ENCODE measurements around the gene KIF6.

Gene KIF6

GRCh38 chr6:39567091-39567490 is 158.1 kb downstream of the KIF6 start:
- H3K9ac ChIP-seq (ENCODE audit: insufficient read length), result peak overlapping the region; percentile 16
- H3K9me3 ChIP-seq (ENCODE audit: low read depth, low read length), result 0 out of 2 replicates have a peak, but pooled peaks cover 3% of the 10 kb centered on the region
- H3K27ac ChIP-seq, result peak overlapping the region; percentile 92
- peak overlapping the region; percentile 54 for H3K4me3 ChIP-seq
- TF ChIP-seq EZH2 (IDR thresholded peaks at IDR 0.05), result no peak
- no peak for TF ChIP-seq POLR2AphosphoS5 (IDR thresholded peaks at IDR 0.05; ENCODE audit: borderline replicate concordance, low read depth, low read length)
- TF ChIP-seq FOXP2 (optimal IDR thresholded peaks at IDR 0.05; ENCODE audit: control extremely low read depth, extremely low read length, insufficient read depth), result no peak
- DNase-seq (ENCODE audit: low read depth, low spot score), result no peak
- no peaks in the 10 kb centered on the region for H3K36me3 ChIP-seq (ENCODE audit: insufficient read depth, low read length)

GRCh38 chr6:39566456-39566855 is 158.8 kb downstream of the KIF6 start:
- peak overlapping the region; percentile 16 for H3K9ac ChIP-seq (ENCODE audit: insufficient read length)
- TF ChIP-seq EZH2 (IDR thresholded peaks at IDR 0.05), result no peak
- no peak for TF ChIP-seq FOXP2 (optimal IDR thresholded peaks at IDR 0.05; ENCODE audit: control extremely low read depth, extremely low read length, insufficient read depth)
- no peak; the same call in 1 of the 2 replicates for TF ChIP-seq POLR2AphosphoS5 (IDR thresholded peaks at IDR 0.05; ENCODE audit: borderline replicate concordance, low read depth, low read length)
- H3K9me3 ChIP-seq (ENCODE audit: low read depth, low read length), result 0 out of 2 replicates have a peak, but pooled peaks cover 2% of the 10 kb centered on the region
- peak overlapping the region; percentile 92 for H3K27ac ChIP-seq
- H3K4me3 ChIP-seq, result peak overlapping the region; percentile 54
- DNase-seq (ENCODE audit: low read depth, low spot score), result no peak
- H3K36me3 ChIP-seq (ENCODE audit: insufficient read depth, low read length), result no peaks in the 10 kb centered on the region

- Histone ChIP-seq H3K9ac (ENCODE audit: insufficient read length) (peak overlapping the region; percentile 37), H3K27ac (peak overlapping the region; percentile 92), H3K9me3 (ENCODE audit: low read depth, low read length) (no peaks in the 10 kb centered on the region), H3K4me3 (peak overlapping the region; percentile 54), H3K36me3 (ENCODE audit: insufficient read depth, low read length) (no peaks in the 10 kb centered on the region)
- TF ChIP-seq FOXP2 (optimal IDR thresholded peaks at IDR 0.05; ENCODE audit: control extremely low read depth, extremely low read length, insufficient read depth), result no peak
- TF ChIP-seq POLR2AphosphoS5 (IDR thresholded peaks at IDR 0.05; ENCODE audit: borderline replicate concordance, low read depth, low read length), result no peak
- TF ChIP-seq EZH2 (IDR thresholded peaks at IDR 0.05), result no peak
- DNase-seq (ENCODE audit: low read depth, low spot score), result no peak
Measured at GRCh38 chr6:39565956-39566355, 159.3 kb downstream of the KIF6 start.

- no peaks in the 10 kb centered on the region for H3K9me3 ChIP-seq (ENCODE audit: low read depth, low read length)
- no peak overlapping the region for H3K4me3 ChIP-seq
- no peaks in the 10 kb centered on the region for H3K36me3 ChIP-seq (ENCODE audit: insufficient read depth, low read length)
- no peak for TF ChIP-seq FOXP2 (optimal IDR thresholded peaks at IDR 0.05; ENCODE audit: control extremely low read depth, extremely low read length, insufficient read depth)
- no peak for TF ChIP-seq EZH2 (IDR thresholded peaks at IDR 0.05)
- no peak for TF ChIP-seq POLR2AphosphoS5 (IDR thresholded peaks at IDR 0.05; ENCODE audit: borderline replicate concordance, low read depth, low read length)
- 0 out of 2 replicates have a peak overlapping the region, but pooled peaks have one; percentile 62 for H3K27ac ChIP-seq
- no peak for DNase-seq (ENCODE audit: low read depth, low spot score)
- no peak overlapping the region for H3K9ac ChIP-seq (ENCODE audit: insufficient read length)
Measured at GRCh38 chr6:39563566-39564311, 161.5 kb downstream of the KIF6 start.

GRCh38 chr6:39561536-39562266 is 163.5 kb downstream of the KIF6 start:
- DNase-seq (ENCODE audit: low read depth, low spot score), result no peak
- H3K36me3 ChIP-seq (ENCODE audit: insufficient read depth, low read length), result no peaks in the 10 kb centered on the region
- no peak for TF ChIP-seq FOXP2 (optimal IDR thresholded peaks at IDR 0.05; ENCODE audit: control extremely low read depth, extremely low read length, insufficient read depth)
- no peak for TF ChIP-seq EZH2 (IDR thresholded peaks at IDR 0.05)
- no peak for TF ChIP-seq POLR2AphosphoS5 (IDR thresholded peaks at IDR 0.05; ENCODE audit: borderline replicate concordance, low read depth, low read length)
- no peaks in the 10 kb centered on the region for H3K9me3 ChIP-seq (ENCODE audit: low read depth, low read length)
- H3K9ac ChIP-seq (ENCODE audit: insufficient read length), result no peak overlapping the region
- no peak overlapping the region for H3K4me3 ChIP-seq
- no peak overlapping the region for H3K27ac ChIP-seq

GRCh38 chr6:39560915-39561314 is 164.3 kb downstream of the KIF6 start:
- DNase-seq (ENCODE audit: low read depth, low spot score), result no peak
- Histone ChIP-seq H3K9ac (ENCODE audit: insufficient read length) (no peak overlapping the region), H3K27ac (peak overlapping the region; percentile 90; the same call in 1 of the 2 replicates), H3K36me3 (ENCODE audit: insufficient read depth, low read length) (no peaks in the 10 kb centered on the region), H3K9me3 (ENCODE audit: low read depth, low read length) (no peaks in the 10 kb centered on the region), H3K4me3 (peak overlapping the region; percentile 26; the same call in 1 of the 2 replicates)
- TF ChIP-seq EZH2 (IDR thresholded peaks at IDR 0.05) (no peak), POLR2AphosphoS5 (IDR thresholded peaks at IDR 0.05; ENCODE audit: borderline replicate concordance, low read depth, low read length) (no peak), FOXP2 (optimal IDR thresholded peaks at IDR 0.05; ENCODE audit: control extremely low read depth, extremely low read length, insufficient read depth) (no peak)

- H3K4me3 ChIP-seq, result peak overlapping the region; percentile 32
Measured at GRCh38 chr6:39558591-39559190, 166.5 kb downstream of the KIF6 start.

GRCh38 chr6:39558079-39558478 is 167.1 kb downstream of the KIF6 start:
- Histone ChIP-seq H3K9me3 (ENCODE audit: low read depth, low read length) (no peaks in the 10 kb centered on the region), H3K36me3 (ENCODE audit: insufficient read depth, low read length) (no peaks in the 10 kb centered on the region), H3K9ac (ENCODE audit: insufficient read length) (no peak overlapping the region), H3K27ac (peak overlapping the region; percentile 90), H3K4me3 (peak overlapping the region; percentile 21; the same call in 1 of the 2 replicates)
- no peak for DNase-seq (ENCODE audit: low read depth, low spot score)
- TF ChIP-seq EZH2 (IDR thresholded peaks at IDR 0.05), result no peak
- TF ChIP-seq FOXP2 (optimal IDR thresholded peaks at IDR 0.05; ENCODE audit: control extremely low read depth, extremely low read length, insufficient read depth), result peak; percentile 77

More at GRCh38 chr6:39558591-39559190, 166.5 kb downstream of the KIF6 start:
- no peak for DNase-seq (ENCODE audit: low read depth, low spot score)
- Histone ChIP-seq H3K27ac (peak overlapping the region; percentile 90), H3K9ac (ENCODE audit: insufficient read length) (no peak overlapping the region), H3K9me3 (ENCODE audit: low read depth, low read length) (no peaks in the 10 kb centered on the region), H3K36me3 (ENCODE audit: insufficient read depth, low read length) (no peaks in the 10 kb centered on the region)
- no peak for TF ChIP-seq EZH2 (IDR thresholded peaks at IDR 0.05)
- TF ChIP-seq FOXP2 (optimal IDR thresholded peaks at IDR 0.05; ENCODE audit: control extremely low read depth, extremely low read length, insufficient read depth), result no peak
- no peak; the same call in 1 of the 2 replicates for TF ChIP-seq POLR2AphosphoS5 (IDR thresholded peaks at IDR 0.05; ENCODE audit: borderline replicate concordance, low read depth, low read length)
